Measurements from ENCODE around the gene BST1. TPM values are rescaled to one million over a fixed set of nuclear protein-coding genes. Genes with fewer than 3 reads are reported as not detected.

BST1 gene
- total RNA-seq, 1 donor from 2014 or later: 0.45 TPM

- Mint-ChIP-seq H3K4me3 (peak overlapping the region; percentile 82), H3K27me3 (ENCODE audit: insufficient read depth, low read depth) (peaks cover 25% of the 10 kb centered on the region), H3K36me3 (no peaks in the 10 kb centered on the region), H3K4me1 (peaks cover 9% of the 10 kb centered on the region), H3K9me3 (no peaks in the 10 kb centered on the region), H3K27ac (no peak overlapping the region)
- peaks cover 70% of the 10 kb centered on the region for H3K27me3 ChIP-seq
- H3K4me1 ChIP-seq: no peaks in the 10 kb centered on the region
- H3K36me3 ChIP-seq: no peaks in the 10 kb centered on the region
- H3K4me3 ChIP-seq: peak overlapping the region; percentile 56
- no peak overlapping the region for H3K27ac ChIP-seq
- no peaks in the 10 kb centered on the region for H3K79me2 ChIP-seq (ENCODE audit: low read depth)
- no peaks in the 10 kb centered on the region for H3F3A ChIP-seq (ENCODE audit: low read depth)
- no peaks in the 10 kb centered on the region for H3K9me3 ChIP-seq (ENCODE audit: low read depth)
- peak overlapping the region; percentile 58 for H2AFZ ChIP-seq (replicated peaks)
- TF ChIP-seq EZH2 (IDR thresholded peaks at IDR 0.05) (no peak), EZH2phosphoT487 (IDR thresholded peaks at IDR 0.05) (no peak)
- peak overlapping the region; percentile 93 for H3K4me2 ChIP-seq
- no peaks in the 10 kb centered on the region for H4K20me1 ChIP-seq (ENCODE audit: low read depth)
- no peak overlapping the region for H3K9ac ChIP-seq
- DNase-seq (ENCODE audit: low spot score): no peak
Observed at GRCh38 chr4:15777697-15778288, 74.9 kb downstream of the BST1 start.

GRCh38 chr4:15778289-15779241, 75.7 kb downstream of the BST1 start, which contains the start of gene CD38:
Gene CD38, plus strand, starts transcription at chr4:15778328. Its CDS starts 87 bp downstream, at chr4:15778415.
- peaks cover 70% of the 10 kb centered on the region for H3K27me3 ChIP-seq
- H3K27ac Mint-ChIP-seq: no peak within 1 kb of the TSS
- no peaks in the 10 kb centered on the region for H4K20me1 ChIP-seq (ENCODE audit: low read depth)
- H3K36me3 ChIP-seq: no peaks in the 10 kb centered on the region
- no peaks in the 10 kb centered on the region for H3K4me1 ChIP-seq
- H3K79me2 ChIP-seq (ENCODE audit: low read depth): no peaks in the 10 kb centered on the region
- peak; percentile 55 for DNase-seq (ENCODE audit: low spot score)
- H3F3A ChIP-seq (ENCODE audit: low read depth): no peaks in the 10 kb centered on the region
- TF ChIP-seq EZH2 (IDR thresholded peaks at IDR 0.05): peak; percentile 81
- TF ChIP-seq CTCF (IDR thresholded peaks at IDR 0.05): no peak
- peak; percentile 66 for TF ChIP-seq EZH2phosphoT487 (IDR thresholded peaks at IDR 0.05)
- no peak within 1 kb of the TSS for H3K9ac ChIP-seq
- H3K27me3 Mint-ChIP-seq (ENCODE audit: insufficient read depth, low read depth): peaks cover 28% of the 10 kb centered on the region
- peak within 1 kb of the TSS; percentile 93 for H3K4me2 ChIP-seq
- peak within 1 kb of the TSS; percentile 87 for H3K4me3 Mint-ChIP-seq
- H3K9me3 Mint-ChIP-seq: no peaks in the 10 kb centered on the region
- no peak within 1 kb of the TSS for H3K27ac ChIP-seq
- H3K36me3 Mint-ChIP-seq: no peaks in the 10 kb centered on the region
- no peaks in the 10 kb centered on the region for H3K9me3 ChIP-seq (ENCODE audit: low read depth)
- peaks cover 9% of the 10 kb centered on the region for H3K4me1 Mint-ChIP-seq
- H2AFZ ChIP-seq (replicated peaks): peak within 1 kb of the TSS; percentile 58
- H3K4me3 ChIP-seq: peak within 1 kb of the TSS; percentile 56

- H3K79me2 ChIP-seq (ENCODE audit: low read depth): no peaks in the 10 kb centered on the region
- H3K4me3 ChIP-seq: peak overlapping the region; percentile 56
- H3F3A ChIP-seq (ENCODE audit: low read depth): no peaks in the 10 kb centered on the region
- H3K4me1 Mint-ChIP-seq: peaks cover 9% of the 10 kb centered on the region
- H3K27ac Mint-ChIP-seq: no peak overlapping the region
- peak; percentile 71 for DNase-seq (ENCODE audit: low spot score)
- peaks cover 70% of the 10 kb centered on the region for H3K27me3 ChIP-seq
- H4K20me1 ChIP-seq (ENCODE audit: low read depth): no peaks in the 10 kb centered on the region
- H3K9ac ChIP-seq: no peak overlapping the region
- peak overlapping the region; percentile 93 for H3K4me2 ChIP-seq
- H3K9me3 Mint-ChIP-seq: peaks cover 2% of the 10 kb centered on the region
- peak overlapping the region; percentile 58 for H2AFZ ChIP-seq (replicated peaks)
- H3K36me3 ChIP-seq: no peaks in the 10 kb centered on the region
- H3K27me3 Mint-ChIP-seq (ENCODE audit: insufficient read depth, low read depth): peaks cover 29% of the 10 kb centered on the region
- H3K36me3 Mint-ChIP-seq: no peaks in the 10 kb centered on the region
- H3K9me3 ChIP-seq (ENCODE audit: low read depth): no peaks in the 10 kb centered on the region
- no peak overlapping the region for H3K27ac ChIP-seq
- no peaks in the 10 kb centered on the region for H3K4me1 ChIP-seq
- TF ChIP-seq EZH2phosphoT487 (IDR thresholded peaks at IDR 0.05) (no peak), CTCF (IDR thresholded peaks at IDR 0.05) (peak; percentile 45), EZH2 (IDR thresholded peaks at IDR 0.05) (peak; percentile 36)
- H3K4me3 Mint-ChIP-seq: peak overlapping the region; percentile 87
Observed at GRCh38 chr4:15779306-15779705, 76.4 kb downstream of the BST1 start.

All from neural progenitor cell (in vitro differentiated cells).